Erythroblast (primary cell): ENCODE data around the gene FOXF1.

Experiments used
- GATA1 ChIP-seq: IDR thresholded peaks from 2 replicates; pipeline ENCODE4 v1.6.1; 2011; ENCODE audit warnings: low read depth, mild to moderate bottlenecking, control low read depth, low read length, moderate library complexity
- POLR2A ChIP-seq: IDR thresholded peaks from 2 replicates; pipeline ENCODE4 v1.6.1; 2011; ENCODE audit warnings: mild to moderate bottlenecking, low read length

GRCh38 chr16:86529160-86529559 is 18.8 kb downstream of the FOXF1 start:
- TF ChIP-seq POLR2A (no peak), GATA1 (no peak)
